SK-N-SH (cell line): Measurements from ENCODE around the gene GDPD3. TPM values are rescaled to one million over a fixed set of nuclear protein-coding genes. Genes with fewer than 3 reads are reported as not detected.

Experiments
- CTCF ChIA-PET: fragments of 300-600, 350-600 bp; formaldehyde crosslinking; extraction: SDS; loops from one replicate; lab custom pipeline; 2021; lab: Yijun Ruan, JAX
- POLR2A ChIA-PET: fragments of 350-600 bp; sonication (Branson Sonifier 250); formaldehyde crosslinking; extraction: SDS; loops from one replicate; lab custom pipeline; 2020; ENCODE audit warnings: antibody characterized with exemption, inconsistent platforms; lab: Yijun Ruan, JAX
- DNase-seq: peaks from one replicate; pipeline ENCODE4 v3.0.0; 2012
- H2AFZ ChIP-seq: fragments of 200-600 bp; sonication (generic); 2 replicates; pipeline ENCODE4 v1.8.1; 2016; ENCODE audit warnings: antibody characterized with exemption, mild to moderate bottlenecking, low read depth
- H3F3A ChIP-seq: fragments of 200-600 bp; sonication (generic); replicated peaks from 2 replicates; pipeline ENCODE3; 2016; ENCODE audit warnings: antibody characterized with exemption, mild to moderate bottlenecking; ENCODE audit not compliant: insufficient read depth
- H3K27ac ChIP-seq, 2 experiments: fragments of 200-500 bp in 1 of 2; fragments of 200-600 bp in 1 of 2; sonication (Bioruptor generic) in 1 of 2; sonication (generic), shearing (Covaris generic) in 1 of 2; 2 replicates each; pipeline versions ENCODE4 v1.5.1 to v1.6.1; 2014 to 2016; ENCODE audit warnings: low read depth in 2 of 2, inconsistent platforms in 1 of 2, low read length in 1 of 2, mild to moderate bottlenecking in 1 of 2, mixed read lengths in 1 of 2
- H3K27me3 ChIP-seq: fragments of 200-600 bp; sonication (generic), shearing (Covaris generic); 2 replicates; pipeline ENCODE4 v1.6.1; 2016; ENCODE audit warnings: mixed run types; ENCODE audit not compliant: insufficient read depth
- H3K36me3 ChIP-seq, 2 experiments: fragments of 200-500 bp in 1 of 2; fragments of 200-600 bp in 1 of 2; sonication (Bioruptor generic) in 1 of 2; sonication (generic) in 1 of 2; replicated peaks in 1 of 2; 2 replicates each; pipeline versions ENCODE3 to v1.5.1; 2014 to 2016; ENCODE audit warnings: low read length in 1 of 2, mild to moderate bottlenecking in 1 of 2; ENCODE audit not compliant: insufficient read depth in 2 of 2, control insufficient read depth in 1 of 2
- H3K4me1 ChIP-seq, 2 experiments: fragments of 200-500 bp in 1 of 2; fragments of 200-600 bp in 1 of 2; sonication (Bioruptor generic) in 1 of 2; sonication (generic), shearing (Covaris generic) in 1 of 2; 2 replicates each; pipeline versions ENCODE4 v1.5.1 to v1.6.1; 2014 to 2016; ENCODE audit warnings: low read depth in 1 of 2, low read length in 1 of 2, mixed run types in 1 of 2; ENCODE audit not compliant: insufficient read depth in 2 of 2, control insufficient read depth in 1 of 2
- H3K4me2 ChIP-seq: fragments of 200-600 bp; sonication (generic), shearing (Covaris generic); 2 replicates; pipeline ENCODE4 v1.6.1; 2017; ENCODE audit warnings: mixed run types
- H3K4me3 ChIP-seq, 2 experiments: fragments of 200-500 bp in 1 of 2; fragments of 200-600 bp in 1 of 2; sonication (Bioruptor generic) in 1 of 2; sonication (generic), shearing (Covaris generic) in 1 of 2; 2 replicates each; pipeline versions ENCODE4 v1.5.1 to v1.8.1; 2014 to 2016; ENCODE audit warnings: low read depth in 2 of 2, inconsistent platforms in 1 of 2, low read length in 1 of 2, mild to moderate bottlenecking in 1 of 2, mixed read lengths in 1 of 2, moderate library complexity in 1 of 2
- H3K79me2 ChIP-seq: fragments of 200-600 bp; sonication (generic); 2 replicates; pipeline ENCODE4 v1.8.1; 2017; ENCODE audit warnings: mild to moderate bottlenecking; ENCODE audit not compliant: insufficient read depth
- H3K9ac ChIP-seq: fragments of 200-600 bp; sonication (generic); 2 replicates; pipeline ENCODE4 v1.6.1; 2017; ENCODE audit warnings: mixed run types
- H3K9me2 ChIP-seq: fragments of 200-600 bp; sonication (generic); 2 replicates; pipeline ENCODE4 v1.6.1; 2017; ENCODE audit warnings: mixed run types
- H3K9me3 ChIP-seq: fragments of 200-600 bp; sonication (generic); 2 replicates; pipeline ENCODE4 v1.6.1; 2017; ENCODE audit warnings: mixed run types, mild to moderate bottlenecking, moderate library complexity
- H4K20me1 ChIP-seq: fragments of 200-600 bp; sonication (generic); 2 replicates; pipeline ENCODE4 v1.6.1; 2017; ENCODE audit warnings: mild to moderate bottlenecking, mixed run types; ENCODE audit not compliant: insufficient read depth
- CHD2 ChIP-seq: fragments of 150-350 bp; IDR thresholded peaks from 2 replicates; pipeline ENCODE4 v1.6.1; 2018; ENCODE audit warnings: low read length; ENCODE audit not compliant: partially characterized antibody
- ELF1 ChIP-seq: IDR thresholded peaks from 2 replicates; pipeline ENCODE4 v1.4.0; 2012
- EP300 ChIP-seq, 2 experiments: IDR thresholded peaks; 2 replicates each; pipeline versions ENCODE4 v1.4.0 to v1.6.1; 2012; ENCODE audit warnings: borderline replicate concordance in 1 of 2, low read depth in 1 of 2, low read length in 1 of 2
- FOXM1 ChIP-seq: IDR thresholded peaks from 2 replicates; pipeline ENCODE4 v1.4.0; 2012; ENCODE audit warnings: low read depth, mild to moderate bottlenecking
- NFIC ChIP-seq: IDR thresholded peaks from 2 replicates; pipeline ENCODE4 v1.4.0; 2012; ENCODE audit warnings: borderline replicate concordance
- NRF1 ChIP-seq: IDR thresholded peaks from 2 replicates; pipeline ENCODE4 v1.6.1; 2012; ENCODE audit warnings: low read depth, mild to moderate bottlenecking, low read length
- POLR2AphosphoS5 ChIP-seq: IDR thresholded peaks from 2 replicates; pipeline ENCODE4 v1.6.1; 2012; ENCODE audit warnings: low read depth, low read length
- RCOR1 ChIP-seq: fragments of 150-350 bp; IDR thresholded peaks from 2 replicates; pipeline ENCODE4 v1.6.1; 2017; ENCODE audit warnings: antibody characterized with exemption, low read length
- RFX5 ChIP-seq: IDR thresholded peaks from 2 replicates; pipeline ENCODE4 v1.6.1; 2012; ENCODE audit warnings: mild to moderate bottlenecking, improper control_type of control experiment, low read length
- RXRA ChIP-seq: IDR thresholded peaks from 2 replicates; pipeline ENCODE4 v1.4.0; 2012; ENCODE audit warnings: low read depth, mild to moderate bottlenecking, borderline replicate concordance
- SIN3A ChIP-seq: IDR thresholded peaks from 2 replicates; pipeline ENCODE4 v1.6.1; 2012; ENCODE audit warnings: low read depth, mild to moderate bottlenecking, low read length, moderate library complexity, borderline replicate concordance
- SMC3 ChIP-seq: IDR thresholded peaks from 2 replicates; pipeline ENCODE4 v1.6.1; 2012; ENCODE audit warnings: low read depth, low read length, improper control_type of control experiment
- YY1 ChIP-seq: IDR thresholded peaks from 2 replicates; pipeline ENCODE4 v1.4.0; 2012; ENCODE audit warnings: low read depth, mild to moderate bottlenecking
- WGBS: methylation state at CpG from one replicate; pipeline ENCODE4 v1.1.6; 2017; ENCODE audit warnings: low lambda C conversion rate; 5-methylcytosine and 5-hydroxymethylcytosine counted together
- polyA plus RNA-seq, 3 experiments: library from polyadenylated mRNA; depleted of rRNA; stranded (reverse); fragments of >200 nt; gene quantifications; 2 replicates each; pipeline ENCODE4 v1.2.3, GENCODE V29; 2012
- TF ChIP-seq, protein P1 (sequence below): IDR thresholded peaks from 2 replicates; pipeline ENCODE4 v1.6.1; 2012; ENCODE audit warnings: mild to moderate bottlenecking, low read depth, low read length, moderate library complexity
- TF ChIP-seq, protein P2 (sequence below): fragments of 150-350 bp; IDR thresholded peaks from 2 replicates; pipeline ENCODE4 v1.6.1; 2017; ENCODE audit warnings: antibody characterized with exemption, low read length, low read depth, borderline replicate concordance
- TF ChIP-seq, protein P3 (sequence below): IDR thresholded peaks from 2 replicates; pipeline ENCODE4 v1.4.0; 2012; ENCODE audit warnings: low read depth

The GDPD3 gene
- polyA plus RNA-seq, 1 of the 3 experiments (the other 2 are of a cell fraction) = 2.3 TPM

DNA sequence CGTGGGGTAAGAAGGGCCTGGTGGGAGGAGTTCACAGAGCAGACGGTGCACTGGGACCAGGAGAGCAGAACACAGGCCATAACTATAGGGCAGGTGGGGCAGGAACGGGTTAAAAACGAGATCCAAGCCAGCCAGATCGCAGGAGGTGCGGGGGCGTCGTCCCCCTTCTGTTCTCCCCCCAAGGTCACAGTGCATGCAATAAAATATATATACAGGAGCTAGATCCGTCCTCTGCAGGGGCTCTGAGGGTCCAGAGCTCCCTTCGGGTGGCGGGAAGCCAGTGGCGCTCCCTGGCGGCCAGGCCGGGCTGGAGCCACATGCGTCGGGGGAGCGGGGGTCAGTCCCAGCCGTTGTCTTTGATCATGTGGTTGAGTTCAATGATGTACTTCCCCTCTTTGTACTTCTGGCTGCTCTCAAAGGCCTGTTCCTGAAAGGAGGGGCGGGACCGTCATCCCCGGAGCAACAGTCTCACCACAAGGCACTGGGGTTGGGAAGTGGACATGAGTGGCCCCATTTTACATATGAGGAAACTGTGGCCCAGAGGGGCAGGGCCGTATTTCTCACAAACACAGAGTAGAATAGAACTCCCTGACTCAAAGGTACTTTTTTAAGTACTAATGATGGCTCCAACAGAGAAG is 20.8 kb downstream of the GDPD3 start (continued):
- TF ChIP-seq FOXM1 (no peak), EP300 (IDR thresholded peaks at IDR 0.05; ENCODE audit: borderline replicate concordance in 1 of 2, low read depth in 1 of 2, low read length in 1 of 2) (no peak), RFX5 (no peak), ELF1 (no peak)
- TF ChIP-seq, protein P1, sequence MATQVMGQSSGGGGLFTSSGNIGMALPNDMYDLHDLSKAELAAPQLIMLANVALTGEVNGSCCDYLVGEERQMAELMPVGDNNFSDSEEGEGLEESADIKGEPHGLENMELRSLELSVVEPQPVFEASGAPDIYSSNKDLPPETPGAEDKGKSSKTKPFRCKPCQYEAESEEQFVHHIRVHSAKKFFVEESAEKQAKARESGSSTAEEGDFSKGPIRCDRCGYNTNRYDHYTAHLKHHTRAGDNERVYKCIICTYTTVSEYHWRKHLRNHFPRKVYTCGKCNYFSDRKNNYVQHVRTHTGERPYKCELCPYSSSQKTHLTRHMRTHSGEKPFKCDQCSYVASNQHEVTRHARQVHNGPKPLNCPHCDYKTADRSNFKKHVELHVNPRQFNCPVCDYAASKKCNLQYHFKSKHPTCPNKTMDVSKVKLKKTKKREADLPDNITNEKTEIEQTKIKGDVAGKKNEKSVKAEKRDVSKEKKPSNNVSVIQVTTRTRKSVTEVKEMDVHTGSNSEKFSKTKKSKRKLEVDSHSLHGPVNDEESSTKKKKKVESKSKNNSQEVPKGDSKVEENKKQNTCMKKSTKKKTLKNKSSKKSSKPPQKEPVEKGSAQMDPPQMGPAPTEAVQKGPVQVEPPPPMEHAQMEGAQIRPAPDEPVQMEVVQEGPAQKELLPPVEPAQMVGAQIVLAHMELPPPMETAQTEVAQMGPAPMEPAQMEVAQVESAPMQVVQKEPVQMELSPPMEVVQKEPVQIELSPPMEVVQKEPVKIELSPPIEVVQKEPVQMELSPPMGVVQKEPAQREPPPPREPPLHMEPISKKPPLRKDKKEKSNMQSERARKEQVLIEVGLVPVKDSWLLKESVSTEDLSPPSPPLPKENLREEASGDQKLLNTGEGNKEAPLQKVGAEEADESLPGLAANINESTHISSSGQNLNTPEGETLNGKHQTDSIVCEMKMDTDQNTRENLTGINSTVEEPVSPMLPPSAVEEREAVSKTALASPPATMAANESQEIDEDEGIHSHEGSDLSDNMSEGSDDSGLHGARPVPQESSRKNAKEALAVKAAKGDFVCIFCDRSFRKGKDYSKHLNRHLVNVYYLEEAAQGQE = 0 out of 2 replicates have a peak, but pooled peaks have one; percentile 5
- TF ChIP-seq, protein P2, sequence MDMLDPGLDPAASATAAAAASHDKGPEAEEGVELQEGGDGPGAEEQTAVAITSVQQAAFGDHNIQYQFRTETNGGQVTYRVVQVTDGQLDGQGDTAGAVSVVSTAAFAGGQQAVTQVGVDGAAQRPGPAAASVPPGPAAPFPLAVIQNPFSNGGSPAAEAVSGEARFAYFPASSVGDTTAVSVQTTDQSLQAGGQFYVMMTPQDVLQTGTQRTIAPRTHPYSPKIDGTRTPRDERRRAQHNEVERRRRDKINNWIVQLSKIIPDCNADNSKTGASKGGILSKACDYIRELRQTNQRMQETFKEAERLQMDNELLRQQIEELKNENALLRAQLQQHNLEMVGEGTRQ = no peak

DNA sequence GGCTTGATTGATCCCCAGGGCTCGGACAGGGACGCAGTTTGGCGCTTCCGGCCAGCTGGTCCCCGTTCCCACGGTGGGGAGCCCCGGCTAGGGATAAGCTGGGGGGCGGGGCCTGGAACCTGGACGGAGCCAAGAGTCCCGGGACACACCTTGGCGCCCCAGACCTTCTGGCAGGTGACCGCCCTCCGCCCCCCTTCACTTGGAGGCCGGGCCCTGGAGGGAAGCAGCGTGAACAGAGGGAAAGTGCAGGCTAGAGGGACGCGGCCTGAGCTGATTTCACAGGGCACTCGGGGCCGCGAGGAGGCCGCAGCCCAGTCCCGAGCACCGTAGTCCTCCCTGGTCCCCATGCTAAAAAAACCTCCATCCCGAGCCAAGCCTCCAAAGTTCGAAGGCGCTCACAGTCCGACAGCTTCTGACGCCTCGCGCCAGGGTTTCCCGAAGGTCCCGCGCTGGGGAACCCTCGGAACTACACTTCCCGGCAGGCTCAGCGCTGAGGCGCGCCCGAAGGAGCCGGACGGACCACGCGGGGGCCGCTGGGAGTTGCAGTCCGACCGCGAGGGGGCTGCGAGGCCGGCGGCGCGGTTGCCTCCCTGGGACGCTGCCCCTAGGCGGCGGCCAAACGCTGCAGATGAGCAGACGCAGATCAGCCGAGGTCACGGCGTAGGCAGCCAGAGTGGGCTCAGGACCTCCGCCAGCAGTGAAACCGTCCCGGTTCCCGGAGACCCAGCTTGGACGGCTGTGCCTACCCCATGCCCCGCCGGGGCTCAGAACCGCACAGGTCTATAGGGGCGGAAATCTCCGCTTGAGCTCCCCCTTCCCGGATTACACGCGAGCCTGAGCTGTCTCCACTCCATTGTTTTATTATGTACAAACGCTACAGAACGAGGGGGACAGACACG is 21.6 kb downstream of the GDPD3 start, which contains the start of gene TBX6:
Gene TBX6, minus strand, starts transcription at position 451 of the 899 bp plus-strand sequence. CDS start 731 bp downstream, outside the sequence.
- CTCF ChIA-PET = interaction anchor here (0.6 to 5.5 kb wide), 39 partner anchors 9 to 354 kb away, joined by 3 to 68 read pairs (median 6); partner anchors contain the start of genes ALDOA, CDIPT, CORO1A and GDPD3
- H3K4me2 ChIP-seq = peak within 1 kb of the TSS; percentile 92
- no peaks in the 10 kb centered on the region for H3K9me3 ChIP-seq
- H3K79me2 ChIP-seq = peaks cover 4% of the 10 kb centered on the region; the same call in 1 of the 2 replicates
- H3K9ac ChIP-seq = peak within 1 kb of the TSS; percentile 49; the same call in 1 of the 2 replicates
- H3K27ac ChIP-seq = peak within 1 kb of the TSS; percentile 50 to 89; a peak in 3 of 4 replicates
- H3K4me3 ChIP-seq = peak within 1 kb of the TSS; percentile 58 to 61
- no peaks in the 10 kb centered on the region for H3K36me3 ChIP-seq
- POLR2A ChIA-PET = interaction anchor here (0.9 to 6.9 kb wide), 7 partner anchors 10 to 39 kb away, joined by 3 to 57 read pairs (median 4); partner anchors contain the start of genes ALDOA and PPP4C
- peaks cover 30% of the 10 kb centered on the region for H3F3A ChIP-seq
- peak within 1 kb of the TSS; percentile 94; the same call in 1 of the 2 replicates for H2AFZ ChIP-seq
- peak; percentile 95 for DNase-seq
- H3K9me2 ChIP-seq = no peaks in the 10 kb centered on the region
- H3K27me3 ChIP-seq = no peaks in the 10 kb centered on the region
- H3K4me1 ChIP-seq = peaks cover 5 to 34% of the 10 kb centered on the region in 2 experiments; a peak in 2 of 4 replicates
- WGBS = 2% methylated on average over 23 of the region's 76 CpGs
- no peaks in the 10 kb centered on the region for H4K20me1 ChIP-seq
- 0 out of 2 replicates have a peak, but pooled peaks have one; percentile 18 for TF ChIP-seq NRF1
- TF ChIP-seq RXRA = peak; percentile 48; the same call in 1 of the 2 replicates
- no peak for TF ChIP-seq FOXM1
- TF ChIP-seq EP300 (IDR thresholded peaks at IDR 0.05; ENCODE audit: borderline replicate concordance in 1 of 2, low read depth in 1 of 2, low read length in 1 of 2) = no peak; a peak in 1 of 4 replicates
- no peak for TF ChIP-seq YY1
- TF ChIP-seq RCOR1 = no peak; the same call in 1 of the 2 replicates
- TF ChIP-seq, protein P3, sequence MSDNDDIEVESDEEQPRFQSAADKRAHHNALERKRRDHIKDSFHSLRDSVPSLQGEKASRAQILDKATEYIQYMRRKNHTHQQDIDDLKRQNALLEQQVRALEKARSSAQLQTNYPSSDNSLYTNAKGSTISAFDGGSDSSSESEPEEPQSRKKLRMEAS = peak; percentile 64; the same call in 1 of the 2 replicates
- TF ChIP-seq POLR2AphosphoS5 = no peak
- TF ChIP-seq SIN3A = peak; percentile 39; the same call in 1 of the 2 replicates
- TF ChIP-seq, protein P2 = no peak
- TF ChIP-seq NFIC = no peak
- peak; percentile 59 for TF ChIP-seq CHD2
- TF ChIP-seq, protein P1 = no peak
- TF ChIP-seq RFX5 = no peak
- TF ChIP-seq SMC3 = peak; percentile 47
